HG02870 (cell line): ENCODE results near the gene GRM5.
A peak's percentile ranks its signal among the peaks of the same experiment; 100 is the strongest.
"Not testable (repeated sequence)": the region's sequence is repeated elsewhere in the genome, so short reads cannot be mapped to it uniquely, and the experiment has no call there.

Source experiments
- ATAC-seq: cut with Tn5 transposase; IDR thresholded peaks from one replicate; pipeline ENCODE4 v1.9.1; 2021; ENCODE audit warnings: mild to moderate bottlenecking, moderate library complexity; ENCODE audit not compliant: unreplicated experiment

GRM5 gene

GRCh38 chr11:88843766-88844426 is 221.9 kb downstream of the GRM5 start:
- ATAC-seq = not testable (repeated sequence)

GRCh38 chr11:88838139-88838538 is 227.6 kb downstream of the GRM5 start:
- not testable (repeated sequence) for ATAC-seq

DNA sequence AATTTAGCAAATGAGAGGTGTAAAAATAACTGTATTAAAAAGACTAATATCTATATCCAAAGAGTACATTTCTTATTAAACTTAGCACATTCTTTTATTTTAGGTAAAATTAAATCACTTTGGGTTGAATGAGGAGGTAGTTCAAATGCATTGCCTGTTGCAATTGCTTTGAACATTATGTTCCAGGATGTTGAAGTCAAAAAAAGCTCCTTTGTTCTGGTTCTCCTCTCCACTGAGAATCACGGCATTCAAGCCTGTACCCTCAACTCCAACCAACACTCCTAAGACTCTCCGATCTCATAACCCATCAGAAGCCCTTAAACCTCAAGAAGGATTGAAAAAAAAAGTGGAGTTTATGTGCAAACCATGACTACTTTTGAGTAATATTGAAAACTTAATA is 230.1 kb downstream of the GRM5 start:
- ATAC-seq = not testable (repeated sequence)

- no peak for ATAC-seq
These were observed 234.4 kb downstream of the GRM5 start for GRCh38 chr11:88831303-88831890.

DNA sequence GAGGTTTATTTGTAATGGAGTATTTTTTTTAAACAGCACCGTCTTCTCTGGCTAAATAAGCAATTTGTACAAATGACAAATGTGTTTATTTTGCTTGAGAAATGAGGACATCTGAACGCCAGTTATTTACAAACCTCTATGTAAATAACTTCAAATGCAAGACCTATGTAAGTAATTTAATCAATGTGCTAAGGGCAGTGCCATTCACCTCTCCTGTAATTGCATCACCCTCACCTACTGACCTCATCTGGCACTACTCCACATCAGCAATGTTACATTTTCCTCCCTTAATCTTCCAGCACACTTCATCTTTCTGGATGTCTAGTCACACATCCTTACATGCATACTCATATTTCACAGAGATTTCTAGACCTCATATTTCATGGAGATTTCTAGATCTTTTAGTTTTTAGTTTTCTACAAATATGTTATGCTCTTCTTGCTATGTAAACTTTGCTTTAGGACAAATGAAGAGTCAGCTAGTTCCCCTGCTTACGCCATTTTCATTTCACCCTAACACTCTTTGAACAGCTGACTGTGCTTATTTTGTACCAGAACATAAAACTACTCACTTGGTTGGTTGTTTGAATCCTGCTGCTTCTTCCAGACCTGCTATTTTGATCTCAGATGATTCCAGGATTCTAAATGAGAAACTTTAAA is 238.6 kb downstream of the GRM5 start:
- no peak for ATAC-seq

GRCh38 chr11:88819616-88820015 is 246.2 kb downstream of the GRM5 start:
- ATAC-seq = no peak

DNA sequence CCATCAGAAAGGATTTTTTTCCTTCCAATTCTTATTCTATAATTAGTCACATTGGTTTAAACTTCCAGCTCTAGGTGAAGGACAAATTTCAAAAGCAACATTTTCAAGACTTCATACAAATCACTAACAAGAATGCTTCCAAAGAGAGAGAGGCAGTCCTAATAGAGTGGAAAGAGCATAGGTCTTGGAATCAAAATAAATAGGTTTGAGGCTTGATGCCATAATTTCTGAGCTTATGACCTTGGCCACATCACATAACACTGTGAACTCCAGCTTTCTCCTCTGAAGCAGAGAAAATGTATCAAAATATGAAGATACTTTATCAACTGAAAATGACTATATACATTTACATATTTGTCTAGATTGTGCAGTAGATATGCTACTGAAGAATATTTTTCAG is 246.8 kb downstream of the GRM5 start:
- no peak for ATAC-seq

- ATAC-seq = no peak
These were observed 250.3 kb downstream of the GRM5 start for GRCh38 chr11:88815505-88815904.

- ATAC-seq = no peak
These were observed 251.7 kb downstream of the GRM5 start for GRCh38 chr11:88814076-88814475.

GRCh38 chr11:88813233-88813915 is 252.4 kb downstream of the GRM5 start:
- peak; percentile 92 for ATAC-seq

- ATAC-seq = no peak
These were observed 255.2 kb downstream of the GRM5 start for GRCh38 chr11:88810420-88811097.

DNA sequence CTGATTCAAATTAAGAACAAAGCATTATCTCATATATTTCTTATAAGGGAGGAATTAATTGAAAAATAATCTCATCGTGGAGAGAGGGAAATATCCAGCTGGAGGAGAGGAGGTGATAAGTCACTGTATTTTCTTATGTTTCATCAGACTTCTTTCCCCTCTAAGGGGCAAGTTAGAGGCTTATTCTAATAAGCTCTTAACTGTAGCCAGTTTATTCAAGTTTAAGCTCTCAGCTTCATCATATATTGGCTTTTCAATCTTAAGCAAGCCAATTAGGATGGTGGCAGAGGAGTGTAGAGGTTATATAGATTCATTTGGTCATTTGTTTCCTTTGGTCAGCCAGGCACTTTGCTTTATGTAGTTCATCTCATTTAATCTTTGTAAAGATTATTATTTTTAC is 256.7 kb downstream of the GRM5 start:
- ATAC-seq = no peak

DNA sequence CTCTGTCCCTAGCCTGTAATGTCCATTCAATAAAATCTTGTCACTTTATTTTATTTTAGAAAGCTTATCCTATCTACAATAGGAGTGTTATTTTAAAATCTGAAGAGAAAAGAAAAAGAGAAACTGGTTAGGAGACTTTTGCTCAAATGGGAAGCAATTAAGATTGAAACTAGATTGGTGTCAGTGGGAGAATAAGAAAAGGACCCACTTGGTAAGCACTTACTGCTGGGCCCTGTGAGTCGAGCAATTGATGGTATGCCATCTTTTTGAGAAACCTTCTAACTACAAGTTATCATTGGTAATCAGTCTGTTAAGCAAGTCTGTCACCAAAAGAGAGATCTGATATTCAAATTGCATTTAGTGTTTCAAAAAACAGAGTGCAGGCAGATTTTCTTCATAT is 258.4 kb downstream of the GRM5 start:
- no peak for ATAC-seq

DNA sequence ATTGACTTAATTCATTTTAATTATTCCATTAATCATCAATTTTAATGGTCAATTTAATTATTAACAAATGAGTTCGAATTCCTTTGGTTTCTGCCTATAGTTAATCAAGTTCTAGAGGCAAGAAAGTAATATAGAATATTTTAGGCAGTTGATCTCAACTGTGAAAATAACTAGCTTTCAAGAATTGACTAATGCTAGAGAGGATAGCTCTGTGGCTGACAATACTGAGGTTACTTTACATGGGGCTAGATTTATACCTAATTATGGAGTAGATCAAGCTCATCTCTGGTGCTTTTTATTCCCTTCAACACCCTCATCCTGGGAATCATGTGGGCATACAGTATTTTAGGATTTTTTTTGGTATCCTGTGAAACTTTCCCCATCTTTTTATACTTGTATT is 259.4 kb downstream of the GRM5 start:
- ATAC-seq = peak; percentile 46

- ATAC-seq = no peak
These were observed 264.2 kb downstream of the GRM5 start for GRCh38 chr11:88801484-88802123.

- no peak for ATAC-seq
These were observed 265.8 kb downstream of the GRM5 start for GRCh38 chr11:88799771-88800500.

DNA sequence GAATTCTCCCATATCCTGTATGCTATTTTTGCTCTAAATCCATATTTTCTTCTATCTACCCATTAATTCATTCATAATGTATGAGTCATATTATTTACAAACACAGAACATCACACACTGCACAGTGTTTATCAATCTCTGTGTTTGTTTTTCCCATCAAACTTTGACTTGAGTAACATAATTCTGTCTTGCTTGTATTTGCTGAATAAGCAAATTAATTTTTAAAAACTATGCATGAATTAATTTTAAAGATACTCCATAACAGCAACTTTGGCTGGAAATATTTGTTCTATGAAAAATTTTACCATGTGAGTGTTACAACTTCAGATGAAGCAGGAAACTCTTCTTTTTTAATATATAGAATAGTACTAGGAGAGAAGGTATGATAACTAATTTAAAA is 275.6 kb downstream of the GRM5 start:
- ATAC-seq = no peak

DNA sequence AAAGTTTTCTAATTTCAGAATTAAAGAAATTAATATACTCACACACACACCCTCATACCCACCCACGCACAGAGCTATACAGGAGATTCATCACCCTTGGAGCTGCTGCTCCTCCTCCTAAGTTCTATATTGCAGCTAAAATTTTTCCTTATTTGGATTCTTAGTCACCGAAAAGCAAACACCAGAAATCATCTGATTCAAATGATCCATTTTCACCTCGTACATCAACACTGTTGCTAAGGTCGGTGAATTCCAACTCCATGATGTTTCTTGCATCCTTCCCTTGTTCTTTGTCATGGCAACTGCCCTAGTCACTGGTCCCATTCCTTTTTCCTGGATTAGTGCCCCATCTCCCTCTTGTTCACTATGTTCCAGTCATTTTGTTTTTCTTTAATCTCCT is 286.2 kb downstream of the GRM5 start:
- ATAC-seq = no peak

DNA sequence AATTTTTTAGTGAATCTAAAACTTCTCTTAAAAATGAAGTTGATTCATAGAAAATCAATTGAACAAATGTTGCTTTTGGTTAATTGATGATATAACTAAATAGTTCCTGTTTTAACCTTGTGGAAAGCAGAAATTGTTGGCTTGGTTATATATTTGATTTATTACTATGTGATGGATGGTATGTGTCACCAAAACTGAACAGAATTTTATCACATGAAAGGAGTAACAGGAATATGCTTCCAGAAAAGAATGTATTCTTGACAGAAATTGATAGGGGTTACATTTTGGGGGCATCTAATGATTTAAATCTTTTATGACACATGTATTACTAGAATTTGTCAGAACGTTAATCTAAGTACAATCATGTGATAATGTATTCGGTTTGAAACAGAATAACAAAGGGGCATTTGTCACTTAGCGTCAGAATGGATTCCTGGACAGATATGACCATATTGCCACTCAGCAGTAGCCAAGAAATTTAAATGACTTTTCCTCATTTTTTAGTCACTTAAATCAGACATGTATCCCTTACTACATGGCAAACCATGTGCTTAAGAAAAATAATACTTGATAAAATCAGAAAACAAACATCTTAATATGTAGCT is 295.2 kb downstream of the GRM5 start:
- ATAC-seq = no peak

DNA sequence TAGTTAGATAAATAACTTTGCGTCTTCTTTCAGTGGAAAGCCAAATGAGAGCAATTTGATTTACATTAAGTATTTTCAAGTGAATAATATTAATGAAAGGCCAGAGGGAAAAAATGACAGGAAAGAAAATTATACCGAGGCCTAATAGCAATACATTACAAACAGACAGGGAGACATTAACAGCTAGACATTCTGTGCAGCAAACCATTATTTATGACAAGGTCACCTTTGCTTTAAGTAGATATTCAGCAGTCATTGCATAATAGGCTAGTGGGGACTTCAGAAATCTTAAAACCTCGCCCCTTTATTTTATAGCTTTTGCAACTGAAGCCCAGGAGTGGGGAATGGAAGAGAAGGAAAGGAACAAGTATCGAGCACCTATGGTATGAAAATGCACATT is 321.6 kb downstream of the GRM5 start:
- no peak for ATAC-seq
